Measurements from ENCODE around the gene ARHGAP24. TPM values are rescaled to one million over a fixed set of nuclear protein-coding genes. Genes with fewer than 3 reads are reported as not detected.

The ARHGAP24 gene
- total and polyA plus RNA-seq, 2 of the 13 experiments (the other 11 are each of a cell fraction or from before 2014, with no cell fraction given), result 0.07 to 0.55 TPM

- Histone ChIP-seq H2AFZ (ENCODE audit: low read length) (no peak overlapping the region), H3K9me3 (ENCODE audit: low read length) (no peaks in the 10 kb centered on the region), H3K9ac (ENCODE audit: insufficient read depth, low read depth, low read length) (no peak overlapping the region), H3K27me3 (ENCODE audit: control insufficient read depth in 1 of 2, insufficient read depth in 2 of 2, low read length in 2 of 2) (no peaks in the 10 kb centered on the region), H4K20me1 (ENCODE audit: insufficient read depth, low read length) (no peaks in the 10 kb centered on the region), H3K36me3 (replicated peaks in 1 of 2; ENCODE audit: control insufficient read depth in 1 of 2, insufficient read depth in 2 of 2, low read length in 2 of 2) (no peaks in the 10 kb centered on the region), H3K27ac (ENCODE audit: extremely low read length, insufficient read depth, low read length) (no peak overlapping the region), H3K4me3 (replicated peaks in 1 of 3; ENCODE audit: insufficient read depth in 1 of 3, low read depth in 2 of 3, low read length in 3 of 3) (no peak overlapping the region), H3K4me1 (ENCODE audit: insufficient read depth, low read length) (no peaks in the 10 kb centered on the region), H3K4me2 (ENCODE audit: low read depth, low read length) (no peak overlapping the region), H3K79me2 (ENCODE audit: insufficient read depth, low read length) (no peaks in the 10 kb centered on the region)
- TF ChIP-seq ZNF841 (CRISPR knock-in tag; IDR thresholded peaks at IDR 0.05; ENCODE audit: borderline replicate concordance), result no peak
- no peak for TF ChIP-seq SP1 (IDR thresholded peaks at IDR 0.05)
- no peak for TF ChIP-seq SP1 (CRISPR knock-in tag; IDR thresholded peaks at IDR 0.05)
- FAIRE-seq (no peak), ATAC-seq (no peak), DNase-seq (ENCODE audit: low spot score) (no peak)
- in situ Hi-C loops (cut with HindIII; ENCODE audit: extremely low pct_ligation_motif_present, low pct_unique_long_range_greater_than_20kb), result no loop called here
- CTCF ChIA-PET (ENCODE audit: low intra/inter-chr PET ratio, low total read pairs), result no interaction called here
- WGBS (ENCODE audit: low lambda C conversion rate), result 55% methylated on average over 3 of the region's 3 CpGs
- no TSS peak for BruUV-seq (replicated peaks)
- POLR2A ChIA-PET, result no interaction called here
- intact Hi-C loops (cut with micrococcal nuclease; ENCODE audit: unreplicated experiment), result no loop called here
Measured at GRCh38 chr4:85836588-85837438, 361.9 kb downstream of the ARHGAP24 start.

GRCh38 chr4:85837439-85837733, 362.4 kb downstream of the ARHGAP24 start:
- in situ Hi-C loops (cut with HindIII; ENCODE audit: extremely low pct_ligation_motif_present, low pct_unique_long_range_greater_than_20kb) (no loop called here), intact Hi-C loops (cut with micrococcal nuclease; ENCODE audit: unreplicated experiment) (no loop called here)
- H3K27ac ChIP-seq (ENCODE audit: extremely low read length, insufficient read depth, low read length), result no peak overlapping the region
- H3K9ac ChIP-seq (ENCODE audit: insufficient read depth, low read depth, low read length), result no peak overlapping the region
- H3K79me2 ChIP-seq (ENCODE audit: insufficient read depth, low read length), result no peaks in the 10 kb centered on the region
- FAIRE-seq (no peak), ATAC-seq (no peak), DNase-seq (ENCODE audit: low spot score) (no peak)
- BruUV-seq (replicated peaks), result no TSS peak
- CTCF ChIA-PET (ENCODE audit: low intra/inter-chr PET ratio, low total read pairs), result no interaction called here
- H3K4me1 ChIP-seq (ENCODE audit: insufficient read depth, low read length), result no peaks in the 10 kb centered on the region
- no peaks in the 10 kb centered on the region for H4K20me1 ChIP-seq (ENCODE audit: insufficient read depth, low read length)
- H3K4me3 ChIP-seq (replicated peaks in 1 of 3; ENCODE audit: insufficient read depth in 1 of 3, low read depth in 2 of 3, low read length in 3 of 3), result no peak overlapping the region
- POLR2A ChIA-PET, result no interaction called here
- H3K36me3 ChIP-seq (replicated peaks in 1 of 2; ENCODE audit: control insufficient read depth in 1 of 2, insufficient read depth in 2 of 2, low read length in 2 of 2), result no peaks in the 10 kb centered on the region
- H3K27me3 ChIP-seq (ENCODE audit: control insufficient read depth in 1 of 2, insufficient read depth in 2 of 2, low read length in 2 of 2), result no peaks in the 10 kb centered on the region
- H3K4me2 ChIP-seq (ENCODE audit: low read depth, low read length), result no peak overlapping the region
- H3K9me3 ChIP-seq (ENCODE audit: low read length), result no peaks in the 10 kb centered on the region
- no peak overlapping the region for H2AFZ ChIP-seq (ENCODE audit: low read length)
- WGBS (ENCODE audit: low lambda C conversion rate), result 22% methylated on average over 4 of the region's 4 CpGs
- TF ChIP-seq ZNF761 (CRISPR knock-in tag; conservative IDR thresholded peaks at IDR 0.05), result no peak
- TF ChIP-seq POLR2AphosphoS5 (IDR thresholded peaks at IDR 0.05; ENCODE audit: low read depth, low read length), result no peak
- no peak for TF ChIP-seq MBNL3 (CRISPR knock-in tag; conservative IDR thresholded peaks at IDR 0.05)
- TF ChIP-seq ZNF292 (CRISPR knock-in tag; IDR thresholded peaks at IDR 0.05; ENCODE audit: borderline replicate concordance, low read depth), result no peak
- TF ChIP-seq ZNF562 (CRISPR knock-in tag; IDR thresholded peaks at IDR 0.05; ENCODE audit: borderline replicate concordance), result no peak
- no peak for TF ChIP-seq ZNF850 (CRISPR knock-in tag; conservative IDR thresholded peaks at IDR 0.05)
- no peak for TF ChIP-seq ZBTB46 (CRISPR knock-in tag; IDR thresholded peaks at IDR 0.05; ENCODE audit: borderline replicate concordance)
- TF ChIP-seq GATAD1 (CRISPR knock-in tag; IDR thresholded peaks at IDR 0.05), result no peak
- TF ChIP-seq CCAR2 (optimal IDR thresholded peaks at IDR 0.05; ENCODE audit: low read depth, low read length), result no peak
- no peak for TF ChIP-seq RBM39 (IDR thresholded peaks at IDR 0.05; ENCODE audit: low read depth, low read length, poor library complexity, severe bottlenecking)
- TF ChIP-seq ZFP37 (CRISPR knock-in tag; IDR thresholded peaks at IDR 0.05; ENCODE audit: borderline replicate concordance), result no peak

Data from HepG2 (cell line).